Measurements from ENCODE around the gene MRPL24.

The MRPL24 gene

DNA sequence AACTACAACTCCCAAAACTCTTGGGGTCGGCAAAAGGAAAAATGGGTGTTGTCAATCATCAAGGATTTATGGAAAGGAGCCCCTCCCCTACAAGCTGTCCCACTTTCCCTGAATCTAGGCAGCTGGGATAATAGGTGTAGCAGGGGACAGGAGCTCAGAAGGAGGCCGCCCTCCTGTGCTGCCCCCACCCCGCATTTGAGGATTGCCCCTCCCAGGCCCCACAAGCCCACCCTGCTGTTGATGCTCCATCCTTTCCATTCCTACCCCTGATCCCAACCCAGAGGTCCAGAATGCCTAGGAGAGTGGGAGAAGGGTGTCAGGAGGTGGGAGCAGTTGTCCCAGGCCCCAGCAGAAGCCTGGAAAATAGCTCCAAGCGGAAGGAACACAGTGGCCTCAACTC is 1.9 kb upstream of the MRPL24 start:
- DNase-seq, result no peak

GRCh38 chr1:156742017-156742416 is 1.1 kb upstream of the MRPL24 start:
- DNase-seq, result no peak

GRCh38 chr1:156741481-156741983 is 644 bp upstream of the MRPL24 start:
- DNase-seq, result no peak

GRCh38 chr1:156740237-156740740 is 599 bp downstream of the MRPL24 start:
- DNase-seq, result no peak

DNA sequence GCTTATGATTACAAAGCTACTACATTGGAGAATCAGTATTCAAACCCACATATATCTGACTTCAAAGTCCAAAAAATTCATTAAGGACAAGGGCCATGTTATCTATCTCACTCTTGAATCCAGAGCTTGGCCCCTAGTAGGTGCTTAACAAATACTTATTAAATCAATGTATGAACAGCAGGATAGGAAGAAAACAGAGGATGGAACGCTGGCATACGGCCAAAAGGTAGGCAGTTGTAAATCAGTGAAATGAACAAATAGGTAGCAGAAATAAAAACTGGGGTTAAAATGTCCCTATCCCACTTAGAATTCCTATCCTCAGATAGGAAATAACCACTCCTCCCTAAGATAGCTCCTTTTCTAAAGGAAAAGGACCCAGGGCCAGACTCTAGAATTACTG is 2.0 kb downstream of the MRPL24 start:
- DNase-seq, result no peak

GRCh38 chr1:156738407-156738806 is 2.5 kb downstream of the MRPL24 start:
- no peak for DNase-seq

- no peak for DNase-seq
Observed at GRCh38 chr1:156733989-156734584, 6.8 kb downstream of the MRPL24 start.

DNA sequence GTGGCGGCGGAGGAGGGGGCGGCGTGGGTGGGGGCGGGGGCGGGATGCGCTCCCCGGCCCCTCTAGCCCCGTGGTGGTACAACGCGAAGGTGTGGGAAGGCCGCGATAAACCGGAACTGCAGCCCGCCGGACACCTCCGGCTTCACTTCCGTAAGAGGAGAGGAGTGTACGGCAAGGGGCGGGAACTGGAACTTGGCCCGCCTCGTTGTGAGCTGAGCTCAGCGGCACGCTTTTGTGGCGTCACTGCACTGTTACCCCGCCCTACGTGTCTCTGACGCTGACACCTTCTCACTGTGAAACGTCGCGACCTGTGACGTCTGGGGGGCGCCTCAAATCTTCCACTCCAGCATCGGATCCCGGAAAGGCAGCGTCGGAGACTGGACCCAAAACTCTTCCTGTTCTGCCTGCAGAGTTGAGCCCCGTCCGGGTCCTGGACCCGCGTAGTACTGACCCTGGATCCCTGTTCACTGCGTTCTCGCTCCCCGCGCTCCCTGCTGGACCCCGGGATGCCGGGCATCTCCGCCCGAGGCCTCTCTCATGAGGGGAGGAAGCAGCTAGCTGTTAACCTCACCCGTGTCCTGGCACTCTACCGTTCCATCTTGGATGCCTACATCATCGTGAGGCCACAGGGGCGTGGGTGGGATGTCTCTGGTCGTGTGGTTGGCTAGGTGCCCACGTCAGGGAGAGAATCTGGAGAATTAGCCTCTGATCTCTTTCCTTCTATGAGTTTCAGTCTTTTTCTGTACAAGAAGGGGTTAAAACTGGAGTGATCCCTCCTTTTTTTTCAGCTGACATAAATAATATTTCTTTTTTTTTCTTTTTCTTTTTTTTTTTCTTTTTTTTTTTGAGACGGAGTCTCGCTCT is 12.1 kb downstream of the MRPL24 start, which contains the start of gene ISG20L2:
Gene ISG20L2, minus strand, starts transcription at position 168 of the 864 bp plus-strand sequence. CDS start 1,114 bp downstream, outside the sequence.
- peak; percentile 91 for DNase-seq

- DNase-seq, result peak; percentile 71
Observed at GRCh38 chr1:156727926-156728598, 12.8 kb downstream of the MRPL24 start, which contains the start of gene METTL25B. Gene METTL25B (plus strand): TSS chr1:156728469. CDS start chr1:156729105, 636 bp downstream.

- no peak for DNase-seq
Observed at GRCh38 chr1:156727492-156727891, 13.4 kb downstream of the MRPL24 start.

- DNase-seq, result no peak
Observed at GRCh38 chr1:156726549-156727226, 14.2 kb downstream of the MRPL24 start.

- peak; percentile 59 for DNase-seq
Observed at GRCh38 chr1:156725683-156726280, 15.1 kb downstream of the MRPL24 start.

DNA sequence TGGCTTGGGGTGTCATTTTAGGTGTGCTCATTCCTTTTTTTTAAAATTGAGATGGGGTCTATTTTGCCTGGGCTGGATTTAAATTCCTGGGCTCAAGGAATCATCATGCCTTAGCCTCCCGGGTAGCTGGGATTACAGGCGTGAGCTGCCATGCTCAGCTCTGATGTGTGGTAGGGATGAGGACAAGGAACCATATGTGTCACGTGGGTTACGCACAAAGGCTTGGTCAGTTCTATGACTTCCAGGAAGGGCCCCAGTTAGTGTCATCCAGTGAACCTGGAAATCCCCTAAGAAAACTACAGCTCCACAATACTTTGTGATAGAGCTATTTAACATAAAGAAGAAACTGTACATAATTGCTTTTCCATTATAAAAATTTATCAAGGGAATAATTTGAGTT is 19.4 kb downstream of the MRPL24 start:
- DNase-seq, result no peak

- no peak for DNase-seq
Observed at GRCh38 chr1:156721131-156721530, 19.8 kb downstream of the MRPL24 start.

GRCh38 chr1:156717351-156717750 is 23.5 kb downstream of the MRPL24 start:
- DNase-seq, result no peak

DNA sequence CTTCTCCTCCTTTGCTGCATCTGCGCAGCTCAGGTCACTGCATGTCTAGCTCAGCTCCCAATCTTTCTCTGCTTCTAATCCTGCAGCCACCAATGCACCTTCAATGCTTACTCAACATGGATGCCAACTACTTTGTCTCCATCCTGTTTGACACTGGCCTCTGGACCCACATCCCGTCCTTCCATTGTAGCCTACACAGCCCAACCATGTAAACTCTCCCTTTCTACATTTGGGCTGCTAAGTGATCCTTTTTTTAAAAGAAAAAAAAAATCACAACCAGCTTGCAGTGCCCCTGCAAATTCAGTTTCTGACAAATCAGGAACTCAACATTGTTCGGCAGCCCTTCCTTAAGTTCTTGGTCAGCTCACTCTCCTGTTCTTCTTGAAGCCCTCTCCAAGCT is 26.1 kb downstream of the MRPL24 start:
- no peak for DNase-seq

- no peak for DNase-seq
Observed at GRCh38 chr1:156712626-156713025, 28.3 kb downstream of the MRPL24 start.

DNA sequence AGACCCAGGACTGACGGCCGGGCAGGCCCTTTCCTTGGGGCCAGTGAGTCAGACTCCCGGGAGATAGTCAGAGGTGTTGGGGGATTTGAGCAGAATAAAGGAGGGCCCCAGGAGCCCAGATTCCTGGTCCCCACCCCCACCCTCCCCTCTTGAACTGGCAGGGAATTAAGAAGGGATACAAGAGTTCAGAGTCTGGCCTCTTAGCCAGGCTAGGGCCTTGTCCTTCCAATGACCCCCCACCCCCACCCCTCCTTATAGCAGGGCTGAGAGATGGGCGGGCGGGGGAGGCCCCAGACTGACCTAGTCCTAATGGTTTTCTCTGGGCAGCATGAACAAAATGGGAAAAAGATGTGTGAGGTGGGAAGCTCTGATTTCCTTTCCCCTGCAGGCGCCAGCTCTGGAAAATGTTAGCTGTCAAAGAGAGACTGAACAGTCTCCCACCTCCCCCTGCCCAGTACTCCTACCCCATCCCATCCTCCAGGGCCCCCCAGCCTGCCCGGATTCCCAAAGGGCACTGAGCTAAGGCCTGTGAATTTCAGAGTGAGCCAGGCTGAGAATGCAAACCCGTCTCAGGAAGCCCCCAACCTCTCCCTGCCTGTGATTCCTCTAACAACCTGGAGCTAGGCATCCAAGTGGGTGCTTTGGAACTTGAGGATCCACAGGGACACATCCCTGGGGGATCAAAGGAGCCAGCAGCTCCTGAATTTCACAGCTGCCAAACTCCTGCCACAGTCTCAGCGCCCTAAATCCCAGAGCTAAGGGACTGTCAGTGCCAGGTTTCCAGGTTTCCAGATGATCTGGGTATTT is 29.7 kb downstream of the MRPL24 start:
- no peak for DNase-seq

DNA sequence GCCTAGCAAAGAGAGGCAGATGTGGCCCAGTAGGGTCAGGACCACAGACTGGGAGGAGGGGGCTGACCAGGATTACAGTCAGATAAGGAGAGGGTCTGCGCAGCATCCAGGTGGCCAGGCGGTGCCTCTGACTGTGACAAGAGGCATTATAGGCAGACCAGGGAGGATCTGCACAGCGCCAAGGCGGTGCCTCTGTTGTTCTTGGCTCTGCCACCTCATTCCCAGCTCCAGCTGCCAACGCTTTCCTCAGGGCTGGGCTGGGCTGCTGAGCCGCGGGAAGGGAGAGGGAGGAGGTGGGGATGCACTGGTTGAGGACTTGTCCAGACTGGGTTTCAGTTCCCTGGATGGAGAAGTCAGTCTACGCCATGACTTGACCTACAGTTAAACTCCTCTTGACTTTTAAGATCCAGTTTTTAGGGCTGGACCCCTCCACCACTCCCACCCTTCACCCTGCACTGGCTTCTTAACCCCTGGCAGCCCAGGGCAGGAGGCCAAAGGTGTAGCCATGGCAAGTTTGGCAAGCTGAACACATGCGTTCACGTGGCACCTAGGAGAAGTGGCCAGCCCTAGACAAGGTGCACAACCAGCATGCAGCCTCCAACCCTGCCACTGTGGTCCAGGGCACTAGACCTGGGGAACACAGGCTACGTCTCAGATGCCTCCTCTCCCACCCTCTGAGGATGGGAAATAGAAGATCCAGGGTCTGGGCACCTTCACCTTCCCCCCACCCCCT is 31.0 kb downstream of the MRPL24 start:
- DNase-seq, result no peak

GRCh38 chr1:156709031-156709430 is 31.9 kb downstream of the MRPL24 start:
- no peak for DNase-seq
